ENCODE data around the gene LMBRD2. TPM values are rescaled to one million over a fixed set of nuclear protein-coding genes. Genes with fewer than 3 reads are reported as not detected.

Gene LMBRD2
- total and polyA plus RNA-seq, 2 donors (not counting 1 experiment from before 2014, with no cell fraction given), result 2.1 to 10.0 TPM

- WGBS (ENCODE audit: insufficient coverage), result 65% methylated on average over 7 of the region's 12 CpGs
- intact Hi-C loops (cut with micrococcal nuclease), result no loop called here
- no peaks in the 10 kb centered on the region for H3K36me3 ChIP-seq (replicated peaks in 1 of 2; ENCODE audit: control extremely low read depth in 1 of 2, control insufficient read depth in 1 of 2, extremely low read depth in 1 of 2, insufficient read depth in 2 of 2, low read length in 1 of 2)
- Mint-ChIP-seq H3K4me1 (no peaks in the 10 kb centered on the region), H3K27ac (no peak overlapping the region), H3K27me3 (peaks cover 24% of the 10 kb centered on the region), H3K9me3 (ENCODE audit: insufficient read depth) (no peaks in the 10 kb centered on the region), H3K4me3 (no peak overlapping the region)
- no peak overlapping the region for H3K9ac ChIP-seq (ENCODE audit: low read length)
- H3K4me3 ChIP-seq (ENCODE audit: control extremely low read depth in 1 of 5, extremely low read depth in 1 of 5, insufficient read depth in 1 of 5, low read depth in 2 of 5, low read length in 4 of 5), result no peak overlapping the region
- H4K20me1 ChIP-seq (ENCODE audit: control insufficient read depth, insufficient read depth, low read length, poor library complexity, severe bottlenecking), result no peaks in the 10 kb centered on the region
- H2AFZ ChIP-seq (ENCODE audit: insufficient read depth, low read depth, low read length, poor library complexity, severe bottlenecking), result no peak overlapping the region
- H3K27me3 ChIP-seq (replicated peaks in 1 of 4; ENCODE audit: control extremely low read depth in 1 of 4, control insufficient read depth in 3 of 4, insufficient read depth in 4 of 4, low read length in 3 of 4), result no peaks in the 10 kb centered on the region
- TF ChIP-seq EZH2 (IDR thresholded peaks at IDR 0.05; ENCODE audit: borderline replicate concordance, insufficient read depth, low read depth, low read length, poor library complexity, severe bottlenecking), result no peak
- TF ChIP-seq, protein P1, sequence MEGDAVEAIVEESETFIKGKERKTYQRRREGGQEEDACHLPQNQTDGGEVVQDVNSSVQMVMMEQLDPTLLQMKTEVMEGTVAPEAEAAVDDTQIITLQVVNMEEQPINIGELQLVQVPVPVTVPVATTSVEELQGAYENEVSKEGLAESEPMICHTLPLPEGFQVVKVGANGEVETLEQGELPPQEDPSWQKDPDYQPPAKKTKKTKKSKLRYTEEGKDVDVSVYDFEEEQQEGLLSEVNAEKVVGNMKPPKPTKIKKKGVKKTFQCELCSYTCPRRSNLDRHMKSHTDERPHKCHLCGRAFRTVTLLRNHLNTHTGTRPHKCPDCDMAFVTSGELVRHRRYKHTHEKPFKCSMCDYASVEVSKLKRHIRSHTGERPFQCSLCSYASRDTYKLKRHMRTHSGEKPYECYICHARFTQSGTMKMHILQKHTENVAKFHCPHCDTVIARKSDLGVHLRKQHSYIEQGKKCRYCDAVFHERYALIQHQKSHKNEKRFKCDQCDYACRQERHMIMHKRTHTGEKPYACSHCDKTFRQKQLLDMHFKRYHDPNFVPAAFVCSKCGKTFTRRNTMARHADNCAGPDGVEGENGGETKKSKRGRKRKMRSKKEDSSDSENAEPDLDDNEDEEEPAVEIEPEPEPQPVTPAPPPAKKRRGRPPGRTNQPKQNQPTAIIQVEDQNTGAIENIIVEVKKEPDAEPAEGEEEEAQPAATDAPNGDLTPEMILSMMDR (IDR thresholded peaks at IDR 0.05), result no peak
- ChIA-PET CTCF (no interaction called here), POLR2A (no interaction called here)
- H3K4me1 ChIP-seq (ENCODE audit: control insufficient read depth in 2 of 2, insufficient read depth in 2 of 2, low read length in 2 of 2), result no peaks in the 10 kb centered on the region
- DNase-seq (no peak), ATAC-seq (ENCODE audit: low read depth) (no peak)
- no peak overlapping the region for H3K27ac ChIP-seq (ENCODE audit: low read length in 2 of 2)
- H3K4me2 ChIP-seq (replicated peaks; ENCODE audit: low read depth, low read length, poor library complexity, severe bottlenecking), result no peak overlapping the region
- H3K9me3 ChIP-seq (ENCODE audit: control extremely low read depth in 1 of 3, control insufficient read depth in 2 of 3, insufficient read depth in 1 of 3, low read length in 2 of 3), result no peaks in the 10 kb centered on the region
- no peaks in the 10 kb centered on the region for H3K79me2 ChIP-seq (ENCODE audit: control insufficient read depth, insufficient read depth, low read length)
Observed at GRCh38 chr5:36060420-36060887, 91.2 kb downstream of the LMBRD2 start.

GRCh38 chr5:36059571-36060419 is 91.9 kb downstream of the LMBRD2 start:
- no peak overlapping the region for H3K4me2 ChIP-seq (replicated peaks; ENCODE audit: low read depth, low read length, poor library complexity, severe bottlenecking)
- H3K9me3 Mint-ChIP-seq (ENCODE audit: insufficient read depth), result no peaks in the 10 kb centered on the region
- no peak for DNase-seq
- peaks cover 19% of the 10 kb centered on the region for H3K27me3 Mint-ChIP-seq
- no peak overlapping the region for H2AFZ ChIP-seq (ENCODE audit: insufficient read depth, low read depth, low read length, poor library complexity, severe bottlenecking)
- no peak overlapping the region for H3K4me3 Mint-ChIP-seq
- H3K9ac ChIP-seq (ENCODE audit: low read length), result no peak overlapping the region
- ATAC-seq (ENCODE audit: low read depth), result no peak
- H3K27me3 ChIP-seq (replicated peaks in 1 of 4; ENCODE audit: control extremely low read depth in 1 of 4, control insufficient read depth in 3 of 4, insufficient read depth in 4 of 4, low read length in 3 of 4), result no peaks in the 10 kb centered on the region
- H3K36me3 ChIP-seq (replicated peaks in 1 of 2; ENCODE audit: control extremely low read depth in 1 of 2, control insufficient read depth in 1 of 2, extremely low read depth in 1 of 2, insufficient read depth in 2 of 2, low read length in 1 of 2), result no peaks in the 10 kb centered on the region
- no peaks in the 10 kb centered on the region for H4K20me1 ChIP-seq (ENCODE audit: control insufficient read depth, insufficient read depth, low read length, poor library complexity, severe bottlenecking)
- CTCF ChIA-PET, result no interaction called here
- intact Hi-C loops (cut with micrococcal nuclease), result no loop called here
- no peak overlapping the region for H3K27ac ChIP-seq (ENCODE audit: low read length in 2 of 2)
- no peak for TF ChIP-seq EZH2 (IDR thresholded peaks at IDR 0.05; ENCODE audit: borderline replicate concordance, insufficient read depth, low read depth, low read length, poor library complexity, severe bottlenecking)
- TF ChIP-seq, protein P1 (IDR thresholded peaks at IDR 0.05), result no peak
- no peaks in the 10 kb centered on the region for H3K4me1 Mint-ChIP-seq
- POLR2A ChIA-PET, result no interaction called here
- no peaks in the 10 kb centered on the region for H3K4me1 ChIP-seq (ENCODE audit: control insufficient read depth in 2 of 2, insufficient read depth in 2 of 2, low read length in 2 of 2)
- no peak overlapping the region for H3K4me3 ChIP-seq (ENCODE audit: control extremely low read depth in 1 of 5, extremely low read depth in 1 of 5, insufficient read depth in 1 of 5, low read depth in 2 of 5, low read length in 4 of 5)
- WGBS (ENCODE audit: insufficient coverage), result 90% methylated on average over 1 of the region's 5 CpGs
- H3K27ac Mint-ChIP-seq, result no peak overlapping the region
- H3K79me2 ChIP-seq (ENCODE audit: control insufficient read depth, insufficient read depth, low read length), result no peaks in the 10 kb centered on the region
- no peaks in the 10 kb centered on the region for H3K9me3 ChIP-seq (ENCODE audit: control extremely low read depth in 1 of 3, control insufficient read depth in 2 of 3, insufficient read depth in 1 of 3, low read length in 2 of 3)

Measured in B cell (primary cell).